Panc1 (cell line): ENCODE data around the gene ADIG. TPM values are rescaled to one million over a fixed set of nuclear protein-coding genes. Genes with fewer than 3 reads are reported as not detected.

Experiments used
- ATAC-seq: fragments of 200-7000 bp; cut with Tn5 transposase; 2 replicates; pipeline ENCODE4 v1.9.1; 2020; ENCODE audit warnings: mild to moderate bottlenecking, moderate library complexity
- BruUV-seq: library from RNA; stranded (reverse); fragments of 400-500 nt; replicated peaks from 2 replicates; lab custom pipeline; 2021; lab: Mats Ljungman, UMichigan
- CTCF ChIA-PET: fragments of 300-600 bp; sonication (Branson Sonifier 250); formaldehyde crosslinking; loops from one replicate; lab custom pipeline; 2022; ENCODE audit warnings: antibody characterized with exemption; lab: Charles Lee
- POLR2A ChIA-PET: fragments of 300-600 bp; sonication (Branson Sonifier 250); formaldehyde crosslinking; loops from one replicate; lab custom pipeline; 2022; ENCODE audit warnings: antibody characterized with exemption; lab: Charles Lee
- DNase-seq: peaks from one replicate; pipeline ENCODE4 v3.0.0-alpha.2; 2010; ENCODE audit warnings: low read depth, low spot score
- H3K27ac ChIP-seq: 2 replicates; pipeline ENCODE4 v1.5.1; 2011; ENCODE audit warnings: mild to moderate bottlenecking, low read length, inconsistent platforms
- H3K27me3 ChIP-seq: fragments of 200-500 bp; sonication (Bioruptor generic); 2 replicates; pipeline ENCODE4 v1.6.0; 2014; ENCODE audit warnings: low read length, inconsistent platforms; ENCODE audit not compliant: control insufficient read depth, insufficient read depth
- H3K36me3 ChIP-seq: fragments of 200-500 bp; sonication (Bioruptor generic); 2 replicates; pipeline ENCODE4 v1.5.1; 2014; ENCODE audit warnings: inconsistent platforms, mild to moderate bottlenecking, low read length, moderate library complexity; ENCODE audit not compliant: control insufficient read depth, insufficient read depth
- H3K4me1 ChIP-seq: 2 replicates; pipeline ENCODE4 v1.5.1; 2011; ENCODE audit warnings: inconsistent platforms, mild to moderate bottlenecking, low read length, moderate library complexity; ENCODE audit not compliant: control insufficient read depth, insufficient read depth
- H3K4me3 ChIP-seq, 2 experiments: 2 replicates each; pipeline ENCODE4 v1.5.1; 2011 to 2012; ENCODE audit warnings: low read depth in 2 of 2, low read length in 2 of 2, mild to moderate bottlenecking in 2 of 2, inconsistent platforms in 1 of 2, moderate library complexity in 1 of 2
- H3K9me3 ChIP-seq: fragments of 200-500 bp; sonication (Bioruptor generic); 2 replicates; pipeline ENCODE4 v1.5.1; 2014; ENCODE audit warnings: low read depth, mild to moderate bottlenecking, inconsistent platforms, low read length, moderate library complexity; ENCODE audit not compliant: control insufficient read depth, insufficient read depth
- CTCF ChIP-seq: fragments of 450-650 bp; IDR thresholded peaks from 2 replicates; pipeline ENCODE4 v1.5.1; 2017; ENCODE audit warnings: mild to moderate bottlenecking
- POLR2AphosphoS5 ChIP-seq: IDR thresholded peaks from 2 replicates; pipeline ENCODE4 v1.6.1; 2012; ENCODE audit warnings: mild to moderate bottlenecking, low read depth, low read length, moderate library complexity
- REST ChIP-seq, 2 experiments: IDR thresholded peaks; 2 replicates each; pipeline ENCODE4 v1.6.1; 2011 to 2012; ENCODE audit warnings: low read depth in 2 of 2, control low read depth in 1 of 2, low read length in 1 of 2, mild to moderate bottlenecking in 1 of 2, moderate library complexity in 1 of 2; ENCODE audit not compliant: insufficient read depth in 1 of 2
- SIN3A ChIP-seq: IDR thresholded peaks from 2 replicates; pipeline ENCODE4 v1.6.1; 2012; ENCODE audit warnings: low read depth, mild to moderate bottlenecking, low read length, moderate library complexity, borderline replicate concordance; ENCODE audit not compliant: insufficient read depth
- TCF7L2 ChIP-seq: IDR thresholded peaks from 2 replicates; pipeline ENCODE4 v1.6.1; 2011; ENCODE audit warnings: mild to moderate bottlenecking, low read depth, low read length, inconsistent platforms
- in situ Hi-C: cut with HindIII; loops from 2 replicates; pipeline ENCODE4 v1.10.0; 2016; ENCODE audit warnings: low sequenced_read_pairs, low pct_unique_long_range_greater_than_20kb
- intact Hi-C: fragments of 100-400 bp; cut with micrococcal nuclease; formaldehyde crosslinking; loops from one replicate; pipeline ENCODE4 v1.10.0; 2022; ENCODE audit not compliant: unreplicated experiment
- total RNA-seq: library from RNA; stranded (reverse); gene quantifications from one replicate; pipeline ENCODE4 v1.2.1, GENCODE V29; 2021; ENCODE audit not compliant: unreplicated experiment

ADIG gene
- total RNA-seq, 1 experiment from 2014 or later, result not detected

GRCh38 chr20:38630727-38631126, 49.7 kb downstream of the ADIG start:
- DNase-seq (no peak), ATAC-seq (no peak)
- no peaks in the 10 kb centered on the region for H3K4me1 ChIP-seq
- no peak overlapping the region for H3K27ac ChIP-seq
- H3K9me3 ChIP-seq, result no peaks in the 10 kb centered on the region
- no peaks in the 10 kb centered on the region for H3K36me3 ChIP-seq
- in situ Hi-C loops, result no loop called here
- H3K27me3 ChIP-seq, result no peaks in the 10 kb centered on the region
- H3K4me3 ChIP-seq, result no peak overlapping the region
- intact Hi-C loops, result no loop called here
- no peak for TF ChIP-seq TCF7L2
- CTCF ChIA-PET, result no interaction called here
- POLR2A ChIA-PET, result interaction anchor here (0.6 kb wide), 1 partner anchor 111 kb away, joined by 11 read pairs; no protein-coding TSS in a partner anchor
- no TSS peak for BruUV-seq

GRCh38 chr20:38631155-38632022, 50.4 kb downstream of the ADIG start:
- ChIA-PET CTCF (interaction anchor here (0.7 kb wide), 2 partner anchors 278 to 331 kb away, joined by 3 to 7 read pairs; partner anchors contain the start of gene DHX35), POLR2A (interaction anchor here (0.6 to 0.7 kb wide), 3 partner anchors 82 to 112 kb away, joined by 8 to 11 read pairs (median 8); no protein-coding TSS in a partner anchor)
- Histone ChIP-seq H3K4me3 (no peak overlapping the region), H3K27ac (no peak overlapping the region), H3K9me3 (no peaks in the 10 kb centered on the region), H3K27me3 (no peaks in the 10 kb centered on the region), H3K36me3 (no peaks in the 10 kb centered on the region), H3K4me1 (no peaks in the 10 kb centered on the region)
- in situ Hi-C loops (no loop called here), intact Hi-C loops (no loop called here)
- TF ChIP-seq SIN3A (no peak), REST (IDR thresholded peaks at IDR 0.05; ENCODE audit: insufficient read depth in 1 of 2, low read depth in 2 of 2, low read length in 1 of 2) (no peak)
- no peak for ATAC-seq
- BruUV-seq, result no TSS peak
- DNase-seq, result no peak

- CTCF ChIA-PET, result interaction anchor here (0.6 to 0.7 kb wide), 2 partner anchors 8 to 114 kb away, joined by 3 to 5 read pairs; partner anchors contain the start of gene ACTR5
- intact Hi-C loops, result no loop called here
Measured at GRCh38 chr20:38633577-38634093, 52.6 kb downstream of the ADIG start.

More at GRCh38 chr20:38633577-38634093, 52.6 kb downstream of the ADIG start:
- Histone ChIP-seq H3K9me3 (no peaks in the 10 kb centered on the region), H3K27ac (no peak overlapping the region), H3K36me3 (no peaks in the 10 kb centered on the region), H3K27me3 (no peaks in the 10 kb centered on the region), H3K4me1 (no peaks in the 10 kb centered on the region), H3K4me3 (no peak overlapping the region)
- in situ Hi-C loops, result no loop called here
- TF ChIP-seq SIN3A (no peak), CTCF (peak; percentile 96), TCF7L2 (no peak), POLR2AphosphoS5 (no peak), REST (IDR thresholded peaks at IDR 0.05; ENCODE audit: insufficient read depth in 1 of 2, low read depth in 2 of 2, low read length in 1 of 2) (no peak)
- BruUV-seq, result no TSS peak
- ATAC-seq, result peak; percentile 92
- POLR2A ChIA-PET, result no interaction called here
- no peak for DNase-seq
